Upper lobe of left lung (tissue), 6 donors: ENCODE measurements around the gene ADGRV1. TPM values are rescaled to one million over a fixed set of nuclear protein-coding genes. Genes with fewer than 3 reads are reported as not detected.
A peak's percentile ranks its signal among the peaks of the same experiment; 100 is the strongest.

Experiments used
- ATAC-seq, 2 donors: fragments of 200-7000 bp; cut with Tn5 transposase; one replicate each; pipeline ENCODE4 v1.9.1; 2022; ENCODE audit warnings: mild to moderate bottlenecking in 2 of 2, moderate library complexity in 2 of 2; ENCODE audit not compliant: low FRiP score in 2 of 2
- DNase-seq, 2 donors: peaks; one replicate each; pipeline ENCODE4 v3.0.0-alpha.2; 2019 to 2020
- H3K27ac ChIP-seq, 4 donors: fragments of 200-600 bp; sonication (generic); one replicate each; pipeline ENCODE4 v1.5.1; 2016 to 2019
- H3K27me3 ChIP-seq, 4 donors: fragments of 200-600 bp; sonication (generic); one replicate each; pipeline ENCODE4 v1.5.1; 2017 to 2019
- H3K36me3 ChIP-seq, 4 donors: fragments of 200-600 bp; sonication (generic); one replicate each; pipeline ENCODE4 v1.5.1; 2016 to 2019
- H3K4me1 ChIP-seq, 4 donors: fragments of 200-600 bp; sonication (generic); one replicate each; pipeline ENCODE4 v1.5.1; 2018 to 2019
- H3K4me3 ChIP-seq, 4 donors: fragments of 200-600 bp; sonication (generic); one replicate each; pipeline ENCODE4 v1.5.1; 2017 to 2019; ENCODE audit warnings: mild to moderate bottlenecking in 2 of 4, moderate library complexity in 1 of 4
- H3K9me3 ChIP-seq, 4 donors: fragments of 200-600 bp; sonication (generic); one replicate each; pipeline ENCODE4 v1.5.1; 2018 to 2019
- CTCF ChIP-seq, 6 experiments: fragments of 450-650 bp in 4 of 6; fragments of 200-600 bp in 2 of 6; sonication (generic) in 2 of 6; IDR thresholded peaks; one replicate each; pipeline ENCODE4 v1.5.1; 2016 to 2019; ENCODE audit warnings: antibody characterized with exemption in 6 of 6
- EP300 ChIP-seq, 4 donors: sonication (generic); formaldehyde crosslinking; IDR thresholded peaks; one replicate each; pipeline ENCODE4 v1.5.1; 2017; ENCODE audit warnings: antibody characterized with exemption in 4 of 4, control low read depth in 2 of 4
- POLR2A ChIP-seq, 4 donors: fragments of 450-650 bp; IDR thresholded peaks; one replicate each; pipeline ENCODE4 v1.5.1; 2016 to 2017; ENCODE audit warnings: antibody characterized with exemption in 4 of 4, mild to moderate bottlenecking in 2 of 4
- POLR2AphosphoS5 ChIP-seq, 2 donors: sonication (generic); formaldehyde crosslinking; IDR thresholded peaks; one replicate each; pipeline ENCODE4 v1.5.1; 2017; ENCODE audit warnings: antibody characterized with exemption in 2 of 2
- WGBS, 2 donors: methylation state at CpG; one replicate each; pipeline ENCODE4 v1.1.5; 2017 to 2018; 5-methylcytosine and 5-hydroxymethylcytosine counted together
- total RNA-seq, 6 donors: library from RNA; depleted of rRNA in 4 of 6; stranded (reverse); fragments of >200 nt in 4 of 6; gene quantifications; one replicate each; pipeline versions ENCODE4 v1.1.0 to v1.2.1, GENCODE V29; 2016 to 2021
- donor health status: DM: no; HTN: no; CAD: no; lungs with moderate emphysema.
- donor health status: DM: no; HTN: yes; CAD: no; lungs with severe emphysema.

The ADGRV1 gene
- total RNA-seq, 6 donors from 2014 or later, result 22.3 to 129 (median 60.4) TPM

- no peaks in the 10 kb centered on the region for H3K36me3 ChIP-seq
- 11 to 21% methylated on average over 9 of the region's 9 CpGs for WGBS, 2 donors
- H3K27ac ChIP-seq, result no peak overlapping the region
- H3K27me3 ChIP-seq, result peaks cover 0 to 11% (median 4%) of the 10 kb centered on the region in 4 donors
- TF ChIP-seq EP300 (IDR thresholded peaks at IDR 0.05) (no peak), POLR2A (IDR thresholded peaks at IDR 0.05) (no peak), POLR2AphosphoS5 (IDR thresholded peaks at IDR 0.05) (no peak), CTCF (IDR thresholded peaks at IDR 0.05) (no peak)
- DNase-seq (no peak), ATAC-seq (no peak)
- H3K4me1 ChIP-seq, result peaks cover 6 to 15% (median 14%) of the 10 kb centered on the region in 4 donors
- peak overlapping the region in 2 of 4 donors; percentile 36 to 60 for H3K4me3 ChIP-seq
- no peaks in the 10 kb centered on the region for H3K9me3 ChIP-seq
Observed at GRCh38 chr5:90557391-90557790, 1.2 kb upstream of the ADGRV1 start.

- no peaks in the 10 kb centered on the region for H3K36me3 ChIP-seq
- H3K4me1 ChIP-seq, result peaks cover 6 to 19% (median 16%) of the 10 kb centered on the region in 4 donors
- no peak for TF ChIP-seq POLR2A (IDR thresholded peaks at IDR 0.05)
- no peak for TF ChIP-seq CTCF (IDR thresholded peaks at IDR 0.05)
- TF ChIP-seq POLR2AphosphoS5 (IDR thresholded peaks at IDR 0.05), result no peak
- no peak for TF ChIP-seq EP300 (IDR thresholded peaks at IDR 0.05)
- peak overlapping the region in 1 of 4 donors; percentile 56 for H3K27ac ChIP-seq
- peak overlapping the region in 3 of 4 donors; percentile 36 to 60 (median 55) for H3K4me3 ChIP-seq
- no peak for ATAC-seq
- 5 to 8% methylated on average over 3 of the region's 3 CpGs for WGBS, 2 donors
- DNase-seq, result no peak
- H3K9me3 ChIP-seq, result no peaks in the 10 kb centered on the region
- peaks cover 0 to 11% (median 4%) of the 10 kb centered on the region in 4 donors for H3K27me3 ChIP-seq
Observed at GRCh38 chr5:90557871-90558270, 726 bp upstream of the ADGRV1 start.

DNA sequence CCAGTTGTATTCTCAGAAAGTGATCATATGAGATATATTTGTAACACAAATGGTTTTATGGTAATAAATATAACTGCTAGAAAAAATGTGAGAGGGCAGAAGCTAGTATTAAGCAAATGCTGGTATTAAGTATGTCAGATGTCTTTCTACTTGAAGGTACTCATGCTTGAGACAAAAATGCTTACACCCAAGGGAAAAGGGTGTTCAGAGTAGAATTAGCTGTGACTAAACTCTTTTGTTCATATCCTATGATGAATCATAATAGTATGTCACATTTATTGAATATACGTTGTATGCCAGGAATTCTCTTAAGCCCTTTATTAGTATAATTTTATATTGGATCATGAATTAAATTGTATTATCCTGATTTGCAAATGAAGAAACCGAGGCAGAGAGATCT lies 2.2 kb downstream of the ADGRV1 start:
- no peaks in the 10 kb centered on the region for H3K36me3 ChIP-seq
- DNase-seq (no peak), ATAC-seq (no peak)
- H3K27ac ChIP-seq, result no peak overlapping the region
- H3K9me3 ChIP-seq, result no peaks in the 10 kb centered on the region
- WGBS, 2 donors, result 56 to 66% methylated on average over 2 of the region's 2 CpGs
- no peak for TF ChIP-seq POLR2AphosphoS5 (IDR thresholded peaks at IDR 0.05)
- no peak for TF ChIP-seq EP300 (IDR thresholded peaks at IDR 0.05)
- TF ChIP-seq POLR2A (IDR thresholded peaks at IDR 0.05), result no peak
- no peak for TF ChIP-seq CTCF (IDR thresholded peaks at IDR 0.05)
- peaks cover 0 to 11% (median 4%) of the 10 kb centered on the region in 4 donors for H3K27me3 ChIP-seq
- no peak overlapping the region for H3K4me3 ChIP-seq
- peaks cover 6 to 21% (median 16%) of the 10 kb centered on the region in 4 donors for H3K4me1 ChIP-seq

DNA sequence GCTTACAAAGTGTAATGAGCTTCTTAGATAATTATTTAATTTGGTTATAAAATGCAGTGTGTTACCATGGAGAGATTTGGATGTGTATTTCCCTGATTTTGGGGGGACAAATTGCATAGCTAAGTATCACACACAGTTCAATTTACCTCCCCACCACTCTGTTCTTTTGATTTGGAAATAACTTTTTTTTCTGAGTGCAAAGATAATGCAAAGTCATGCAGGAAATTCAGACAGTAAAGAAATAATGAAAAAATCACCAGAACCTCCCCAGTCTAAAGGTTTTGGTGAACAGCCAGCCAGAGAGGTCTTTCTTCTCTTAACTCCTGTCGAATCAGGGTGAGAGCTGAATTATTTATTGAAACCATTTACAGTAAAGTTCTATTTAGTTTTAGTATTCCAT lies 3.2 kb downstream of the ADGRV1 start:
- Histone ChIP-seq H3K27ac (no peak overlapping the region), H3K9me3 (no peaks in the 10 kb centered on the region), H3K36me3 (no peaks in the 10 kb centered on the region), H3K4me3 (no peak overlapping the region), H3K4me1 (peaks cover 6 to 21% (median 16%) of the 10 kb centered on the region in 4 donors), H3K27me3 (peaks cover 0 to 11% (median 4%) of the 10 kb centered on the region in 4 donors)
- ATAC-seq (no peak), DNase-seq (no peak)
- TF ChIP-seq EP300 (IDR thresholded peaks at IDR 0.05) (no peak), POLR2A (IDR thresholded peaks at IDR 0.05) (no peak)
- WGBS, 2 donors, result 31 to 64% methylated on average over 1 of the region's 1 CpG

DNA sequence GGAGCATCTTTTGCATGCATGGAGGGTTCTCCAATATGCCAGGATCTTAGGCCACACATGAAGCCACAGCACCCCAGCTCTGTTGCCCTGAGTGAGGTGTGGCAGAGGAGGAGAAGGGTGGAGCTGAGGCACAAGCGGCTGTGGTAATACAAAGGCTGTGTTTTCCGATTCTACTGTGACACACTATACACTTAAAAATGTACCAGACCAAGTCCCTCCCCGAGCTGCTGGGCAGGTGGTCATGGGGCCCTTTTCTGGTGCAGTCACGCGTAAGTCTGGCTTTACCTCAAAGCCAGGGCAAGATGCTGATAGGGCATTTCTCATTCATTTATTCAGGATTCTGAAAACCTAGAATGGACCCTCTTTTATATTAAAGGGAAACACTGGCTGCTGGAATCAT lies 3.7 kb downstream of the ADGRV1 start:
- 60% methylated on average over 1 to 5 of the region's 5 CpGs for WGBS, 2 donors
- TF ChIP-seq POLR2AphosphoS5 (IDR thresholded peaks at IDR 0.05), result no peak
- no peak for TF ChIP-seq POLR2A (IDR thresholded peaks at IDR 0.05)
- TF ChIP-seq CTCF (IDR thresholded peaks at IDR 0.05), result no peak
- TF ChIP-seq EP300 (IDR thresholded peaks at IDR 0.05), result no peak
- Histone ChIP-seq H3K27me3 (peaks cover 0 to 11% (median 4%) of the 10 kb centered on the region in 4 donors), H3K27ac (peak overlapping the region in 1 of 4 donors; percentile 12), H3K9me3 (no peaks in the 10 kb centered on the region), H3K4me3 (no peak overlapping the region), H3K4me1 (peaks cover 6 to 21% (median 16%) of the 10 kb centered on the region in 4 donors), H3K36me3 (no peaks in the 10 kb centered on the region)
- ATAC-seq (no peak), DNase-seq (no peak)
